ENCODE data around the gene NLRC3.

DNA sequence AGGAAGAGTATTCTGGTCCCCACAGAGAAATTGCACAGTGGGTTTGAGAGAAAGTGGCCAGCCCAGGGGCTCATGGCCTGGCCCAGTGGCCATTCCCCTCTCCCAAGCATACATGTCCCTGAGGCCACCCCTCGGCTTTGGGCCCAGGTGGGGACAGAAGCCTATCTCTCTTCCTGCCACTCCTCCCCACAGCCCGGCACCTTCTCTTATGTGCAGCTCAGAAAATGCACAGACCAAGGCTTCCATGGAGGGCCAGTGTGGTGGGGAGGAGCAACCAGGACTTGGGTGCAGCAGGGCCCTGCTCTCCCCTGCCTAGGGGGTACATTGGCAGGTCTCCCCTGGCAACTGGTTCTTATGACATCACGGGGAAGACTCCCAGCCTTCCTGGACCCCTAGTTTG is 82.0 kb downstream of the NLRC3 start, which contains the start of gene C16orf90:
- TF ChIP-seq, protein P1, sequence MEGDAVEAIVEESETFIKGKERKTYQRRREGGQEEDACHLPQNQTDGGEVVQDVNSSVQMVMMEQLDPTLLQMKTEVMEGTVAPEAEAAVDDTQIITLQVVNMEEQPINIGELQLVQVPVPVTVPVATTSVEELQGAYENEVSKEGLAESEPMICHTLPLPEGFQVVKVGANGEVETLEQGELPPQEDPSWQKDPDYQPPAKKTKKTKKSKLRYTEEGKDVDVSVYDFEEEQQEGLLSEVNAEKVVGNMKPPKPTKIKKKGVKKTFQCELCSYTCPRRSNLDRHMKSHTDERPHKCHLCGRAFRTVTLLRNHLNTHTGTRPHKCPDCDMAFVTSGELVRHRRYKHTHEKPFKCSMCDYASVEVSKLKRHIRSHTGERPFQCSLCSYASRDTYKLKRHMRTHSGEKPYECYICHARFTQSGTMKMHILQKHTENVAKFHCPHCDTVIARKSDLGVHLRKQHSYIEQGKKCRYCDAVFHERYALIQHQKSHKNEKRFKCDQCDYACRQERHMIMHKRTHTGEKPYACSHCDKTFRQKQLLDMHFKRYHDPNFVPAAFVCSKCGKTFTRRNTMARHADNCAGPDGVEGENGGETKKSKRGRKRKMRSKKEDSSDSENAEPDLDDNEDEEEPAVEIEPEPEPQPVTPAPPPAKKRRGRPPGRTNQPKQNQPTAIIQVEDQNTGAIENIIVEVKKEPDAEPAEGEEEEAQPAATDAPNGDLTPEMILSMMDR (IDR thresholded peaks at IDR 0.05; ENCODE audit: insufficient read depth, low read depth, low read length): no peak
- TF ChIP-seq EZH2 (IDR thresholded peaks at IDR 0.05; ENCODE audit: insufficient read depth, low read length): no peak
